Upper lobe of left lung (tissue), 6 donors: Measurements from ENCODE around the gene CD300LF. TPM values are rescaled to one million over a fixed set of nuclear protein-coding genes. Genes with fewer than 3 reads are reported as not detected.

Experiments used
- ATAC-seq, 2 donors: fragments of 200-7000 bp; cut with Tn5 transposase; one replicate each; pipeline ENCODE4 v1.9.1; 2022; ENCODE audit warnings: mild to moderate bottlenecking in 2 of 2, moderate library complexity in 2 of 2; ENCODE audit not compliant: low FRiP score in 2 of 2
- DNase-seq, 2 donors: peaks; one replicate each; pipeline ENCODE4 v3.0.0-alpha.2; 2019 to 2020
- H3K27ac ChIP-seq, 4 donors: fragments of 200-600 bp; sonication (generic); one replicate each; pipeline ENCODE4 v1.5.1; 2016 to 2019
- H3K27me3 ChIP-seq, 4 donors: fragments of 200-600 bp; sonication (generic); one replicate each; pipeline ENCODE4 v1.5.1; 2017 to 2019
- H3K36me3 ChIP-seq, 4 donors: fragments of 200-600 bp; sonication (generic); one replicate each; pipeline ENCODE4 v1.5.1; 2016 to 2019
- H3K4me1 ChIP-seq, 4 donors: fragments of 200-600 bp; sonication (generic); one replicate each; pipeline ENCODE4 v1.5.1; 2018 to 2019
- H3K4me3 ChIP-seq, 4 donors: fragments of 200-600 bp; sonication (generic); one replicate each; pipeline ENCODE4 v1.5.1; 2017 to 2019; ENCODE audit warnings: mild to moderate bottlenecking in 2 of 4, moderate library complexity in 1 of 4
- H3K9me3 ChIP-seq, 4 donors: fragments of 200-600 bp; sonication (generic); one replicate each; pipeline ENCODE4 v1.5.1; 2018 to 2019
- CTCF ChIP-seq, 6 experiments: fragments of 450-650 bp in 4 of 6; fragments of 200-600 bp in 2 of 6; sonication (generic) in 2 of 6; IDR thresholded peaks; one replicate each; pipeline ENCODE4 v1.5.1; 2016 to 2019; ENCODE audit warnings: antibody characterized with exemption in 6 of 6
- EP300 ChIP-seq, 4 donors: sonication (generic); formaldehyde crosslinking; IDR thresholded peaks; one replicate each; pipeline ENCODE4 v1.5.1; 2017; ENCODE audit warnings: antibody characterized with exemption in 4 of 4, control low read depth in 2 of 4
- POLR2A ChIP-seq, 4 donors: fragments of 450-650 bp; IDR thresholded peaks; one replicate each; pipeline ENCODE4 v1.5.1; 2016 to 2017; ENCODE audit warnings: antibody characterized with exemption in 4 of 4, mild to moderate bottlenecking in 2 of 4
- POLR2AphosphoS5 ChIP-seq, 2 donors: sonication (generic); formaldehyde crosslinking; IDR thresholded peaks; one replicate each; pipeline ENCODE4 v1.5.1; 2017; ENCODE audit warnings: antibody characterized with exemption in 2 of 2
- WGBS, 2 donors: methylation state at CpG; one replicate each; pipeline ENCODE4 v1.1.5; 2017 to 2018; 5-methylcytosine and 5-hydroxymethylcytosine counted together
- total RNA-seq, 6 donors: library from RNA; depleted of rRNA in 4 of 6; stranded (reverse); fragments of >200 nt in 4 of 6; gene quantifications; one replicate each; pipeline versions ENCODE4 v1.1.0 to v1.2.1, GENCODE V29; 2016 to 2021
- donor health status: DM: no; HTN: no; CAD: no; lungs with moderate emphysema.
- donor health status: DM: no; HTN: yes; CAD: no; lungs with severe emphysema.

Gene CD300LF
- total RNA-seq, 6 donors from 2014 or later, result 14.5 to 70.2 (median 33.4) TPM

GRCh38 chr17:74678541-74678940 lies 34.2 kb downstream of the CD300LF start:
- peaks cover 18 to 23% (median 21%) of the 10 kb centered on the region in 4 donors for H3K4me1 ChIP-seq
- TF ChIP-seq POLR2A (IDR thresholded peaks at IDR 0.05), result no peak
- TF ChIP-seq POLR2AphosphoS5 (IDR thresholded peaks at IDR 0.05), result no peak
- no peak for TF ChIP-seq CTCF (IDR thresholded peaks at IDR 0.05)
- TF ChIP-seq EP300 (IDR thresholded peaks at IDR 0.05), result no peak
- H3K4me3 ChIP-seq, result no peak overlapping the region
- H3K9me3 ChIP-seq, result no peaks in the 10 kb centered on the region
- DNase-seq, result no peak
- WGBS, 2 donors, result 31 to 53% methylated on average over 2 of the region's 2 CpGs
- H3K36me3 ChIP-seq, result no peaks in the 10 kb centered on the region
- no peak for ATAC-seq
- no peaks in the 10 kb centered on the region for H3K27me3 ChIP-seq
- peak overlapping the region in 2 of 4 donors; percentile 53 to 69 for H3K27ac ChIP-seq

GRCh38 chr17:74677558-74678466 lies 34.9 kb downstream of the CD300LF start:
- no peaks in the 10 kb centered on the region for H3K36me3 ChIP-seq
- DNase-seq (peak in 1 of 2 donors; percentile 36), ATAC-seq (peak; percentile 72 to 91)
- WGBS, 2 donors, result 15 to 19% methylated on average over 9 of the region's 9 CpGs
- peak overlapping the region; percentile 8 to 69 (median 38) for H3K27ac ChIP-seq
- H3K4me3 ChIP-seq, result no peak overlapping the region
- H3K9me3 ChIP-seq, result no peaks in the 10 kb centered on the region
- TF ChIP-seq POLR2A (IDR thresholded peaks at IDR 0.05), result no peak
- TF ChIP-seq CTCF (IDR thresholded peaks at IDR 0.05), result no peak
- TF ChIP-seq POLR2AphosphoS5 (IDR thresholded peaks at IDR 0.05), result no peak
- no peak for TF ChIP-seq EP300 (IDR thresholded peaks at IDR 0.05)
- H3K27me3 ChIP-seq, result no peaks in the 10 kb centered on the region
- peaks cover 18 to 23% (median 21%) of the 10 kb centered on the region in 4 donors for H3K4me1 ChIP-seq

- Histone ChIP-seq H3K27ac (no peak overlapping the region), H3K9me3 (no peaks in the 10 kb centered on the region), H3K4me3 (no peak overlapping the region), H3K36me3 (no peaks in the 10 kb centered on the region), H3K4me1 (peaks cover 0 to 4% (median 0%) of the 10 kb centered on the region in 4 donors), H3K27me3 (no peaks in the 10 kb centered on the region)
- ATAC-seq, result peak; percentile 93 to 97
- 17 to 29% methylated on average over 2 to 43 of the region's 57 CpGs for WGBS, 2 donors
- DNase-seq, result peak; percentile 83 to 94
- TF ChIP-seq POLR2A (IDR thresholded peaks at IDR 0.05) (no peak), CTCF (IDR thresholded peaks at IDR 0.05) (peak in 1 of 6 experiments; percentile 9), POLR2AphosphoS5 (IDR thresholded peaks at IDR 0.05) (peak in 1 of 2 donors; percentile 45)
Observed at GRCh38 chr17:74671031-74671771, 41.5 kb downstream of the CD300LF start.

- no peak overlapping the region for H3K27ac ChIP-seq
- 80 to 83% methylated on average over 6 of the region's 6 CpGs for WGBS, 2 donors
- no peak for ATAC-seq
- TF ChIP-seq CTCF (IDR thresholded peaks at IDR 0.05) (no peak), EP300 (IDR thresholded peaks at IDR 0.05) (no peak), POLR2AphosphoS5 (IDR thresholded peaks at IDR 0.05) (no peak)
- H3K27me3 ChIP-seq, result no peaks in the 10 kb centered on the region
- H3K4me1 ChIP-seq, result peaks cover 0 to 4% (median 0%) of the 10 kb centered on the region in 4 donors
- H3K36me3 ChIP-seq, result no peaks in the 10 kb centered on the region
- no peaks in the 10 kb centered on the region for H3K9me3 ChIP-seq
- no peak overlapping the region for H3K4me3 ChIP-seq
- DNase-seq, result no peak
Observed at GRCh38 chr17:74670329-74670728, 42.4 kb downstream of the CD300LF start.
